HCT116 (cell line): ENCODE measurements around the gene EGR4. TPM values are rescaled to one million over a fixed set of nuclear protein-coding genes. Genes with fewer than 3 reads are reported as not detected.

Experiments used
- ATAC-seq: fragments of 200-7000 bp; cut with Tn5 transposase; 2 replicates; pipeline ENCODE4 v1.9.1; 2020; ENCODE audit warnings: mild to moderate bottlenecking, moderate library complexity
- BruUV-seq: library from RNA; stranded (reverse); fragments of 400-500 nt; replicated peaks from 2 replicates; lab custom pipeline; 2021; lab: Mats Ljungman, UMichigan
- CTCF ChIA-PET: fragments of 300-600 bp; sonication (Branson Sonifier 250); formaldehyde crosslinking; loops from one replicate; lab custom pipeline; 2021; ENCODE audit warnings: antibody characterized with exemption; lab: Charles Lee
- POLR2A ChIA-PET: fragments of 300-600, 350-600 bp; sonication (Branson Sonifier 250); formaldehyde crosslinking; loops from one replicate; lab custom pipeline; 2021; ENCODE audit warnings: antibody characterized with exemption; lab: Charles Lee
- RAD21 ChIA-PET, 2 experiments: fragments of 300-600 bp; sonication (Branson Sonifier 250); formaldehyde crosslinking; loops; one replicate each; lab custom pipeline; 2023; ENCODE audit warnings: low total read pairs in 2 of 2; ENCODE audit not compliant: uncharacterized antibody in 2 of 2, unreplicated experiment in 2 of 2, low non-redundant PET in 1 of 2; lab: Charles Lee
- DNase-seq: peaks from one replicate; pipeline ENCODE4 v3.0.0-alpha.2; 2010; ENCODE audit warnings: low read depth, low spot score
- H2AFZ ChIP-seq: fragments of 200-600 bp; shearing (Covaris generic), sonication (generic); 2 replicates; pipeline ENCODE4 v1.6.1; 2017; ENCODE audit warnings: low read depth, mixed run types, mixed read lengths, antibody characterized with exemption, low read length; ENCODE audit not compliant: poor library complexity, severe bottlenecking
- H3K27ac ChIP-seq: 2 replicates; pipeline ENCODE4 v1.5.1; 2012; ENCODE audit warnings: low read depth, low read length
- H3K27me3 ChIP-seq: fragments of 200-600 bp; sonication (generic); 2 replicates; pipeline ENCODE4 v1.6.1; 2016; ENCODE audit warnings: mixed run types, low read length, mixed read lengths; ENCODE audit not compliant: insufficient read depth
- H3K36me3 ChIP-seq, 2 experiments: fragments of 200-500 bp in 1 of 2; fragments of 200-600 bp in 1 of 2; sonication (Bioruptor generic) in 1 of 2; sonication (generic) in 1 of 2; 2 replicates each; pipeline versions ENCODE4 v1.5.1 to v1.6.1; 2014 to 2016; ENCODE audit warnings: low read length in 2 of 2, inconsistent platforms in 1 of 2, mixed read lengths in 1 of 2, mixed run types in 1 of 2; ENCODE audit not compliant: insufficient read depth in 2 of 2, control insufficient read depth in 1 of 2
- H3K4me1 ChIP-seq, 2 experiments: fragments of 200-600 bp in 1 of 2; sonication (generic) in 1 of 2; 2 replicates each; pipeline versions ENCODE4 v1.5.1 to v1.6.1; 2012 to 2017; ENCODE audit warnings: low read length in 2 of 2, inconsistent platforms in 1 of 2, mild to moderate bottlenecking in 1 of 2, mixed read lengths in 1 of 2, mixed run types in 1 of 2, moderate library complexity in 1 of 2; ENCODE audit not compliant: insufficient read depth in 2 of 2, control insufficient read depth in 1 of 2
- H3K4me2 ChIP-seq: fragments of 200-600 bp; sonication (generic); 2 replicates; pipeline ENCODE4 v1.6.1; 2017; ENCODE audit warnings: mixed run types, low read length, mixed read lengths
- H3K4me3 ChIP-seq, 2 experiments: fragments of 200-600 bp in 1 of 2; sonication (generic) in 1 of 2; replicated peaks in 1 of 2; 2 replicates each; pipeline ENCODE4 v1.5.1; 2011 to 2016; ENCODE audit warnings: low read length in 2 of 2, control low read depth in 1 of 2, low read depth in 1 of 2, mild to moderate bottlenecking in 1 of 2, mixed read lengths in 1 of 2, mixed run types in 1 of 2
- H3K79me2 ChIP-seq: fragments of 200-600 bp; sonication (generic); 2 replicates; pipeline ENCODE4 v1.6.1; 2017; ENCODE audit warnings: mild to moderate bottlenecking, mixed run types, low read length, moderate library complexity, mixed read lengths; ENCODE audit not compliant: insufficient read depth
- H3K9ac ChIP-seq: fragments of 200-600 bp; sonication (generic); 2 replicates; pipeline ENCODE4 v1.6.1; 2016; ENCODE audit warnings: low read length, mixed read lengths
- H3K9me2 ChIP-seq: fragments of 200-600 bp; sonication (generic), shearing (Covaris generic); 2 replicates; pipeline ENCODE4 v1.6.1; 2017; ENCODE audit warnings: mixed run types, mild to moderate bottlenecking, moderate library complexity; ENCODE audit not compliant: insufficient read depth
- H3K9me3 ChIP-seq, 2 experiments: fragments of 200-500 bp in 1 of 2; fragments of 200-600 bp in 1 of 2; sonication (Bioruptor generic) in 1 of 2; sonication (generic) in 1 of 2; 2 replicates each; pipeline ENCODE4 v1.6.1; 2014 to 2017; ENCODE audit warnings: low read length in 2 of 2, mixed read lengths in 2 of 2, inconsistent platforms in 1 of 2, low read depth in 1 of 2, mild to moderate bottlenecking in 1 of 2, mixed run types in 1 of 2, moderate library complexity in 1 of 2; ENCODE audit not compliant: control insufficient read depth in 1 of 2, insufficient read depth in 1 of 2
- H4K20me1 ChIP-seq: fragments of 200-600 bp; sonication (generic), shearing (Covaris generic); 2 replicates; pipeline ENCODE4 v1.6.1; 2017; ENCODE audit warnings: mixed run types, mild to moderate bottlenecking, moderate library complexity; ENCODE audit not compliant: insufficient read depth
- CEBPB ChIP-seq: IDR thresholded peaks from 2 replicates; pipeline ENCODE4 v1.6.1; 2012; ENCODE audit warnings: low read depth
- EGR1 ChIP-seq: IDR thresholded peaks from 2 replicates; pipeline ENCODE4 v1.6.1; 2012; ENCODE audit warnings: low read depth
- EZH2phosphoT487 ChIP-seq: fragments of 200-600 bp; IDR thresholded peaks from 2 replicates; pipeline ENCODE4 v1.6.1; 2018; ENCODE audit warnings: antibody characterized with exemption, borderline replicate concordance
- YY1 ChIP-seq: IDR thresholded peaks from 2 replicates; pipeline ENCODE4 v1.6.1; 2011; ENCODE audit warnings: low read length, low read depth, moderate library complexity, mild to moderate bottlenecking; ENCODE audit not compliant: insufficient replicate concordance; ENCODE audit errors: extremely low read depth
- ZFX ChIP-seq: fragments of 450-650 bp; IDR thresholded peaks from 2 replicates; pipeline ENCODE4 v1.6.1; 2017
- intact Hi-C: fragments of 100-400 bp; cut with micrococcal nuclease; formaldehyde crosslinking; loops from 2 replicates; pipeline ENCODE4 v1.10.0; 2022
- total RNA-seq: library from RNA; stranded (reverse); gene quantifications from one replicate; pipeline ENCODE4 v1.2.1, GENCODE V29; 2021; ENCODE audit not compliant: unreplicated experiment
- TF ChIP-seq, protein P1 (sequence below): IDR thresholded peaks from 2 replicates; pipeline ENCODE4 v1.6.1; 2012; ENCODE audit warnings: low read depth
- TF ChIP-seq, protein P2 (sequence below), 3 experiments: fragments of 200-600 bp in 1 of 3; sonication (generic) in 1 of 3; IDR thresholded peaks in 2 of 3; conservative IDR thresholded peaks in 1 of 3; 2 replicates each; pipeline ENCODE4 v1.5.1; 2012 to 2017; ENCODE audit warnings: low read depth in 2 of 3, low read length in 2 of 3, antibody characterized with exemption in 1 of 3, borderline replicate concordance in 1 of 3, control low read depth in 1 of 3, mild to moderate bottlenecking in 1 of 3, mixed read lengths in 1 of 3, mixed run types in 1 of 3, moderate library complexity in 1 of 3; ENCODE audit not compliant: insufficient read depth in 1 of 3

The EGR4 gene
- total RNA-seq, 1 experiment from 2014 or later, result 0.37 TPM

- TF ChIP-seq, protein P1, sequence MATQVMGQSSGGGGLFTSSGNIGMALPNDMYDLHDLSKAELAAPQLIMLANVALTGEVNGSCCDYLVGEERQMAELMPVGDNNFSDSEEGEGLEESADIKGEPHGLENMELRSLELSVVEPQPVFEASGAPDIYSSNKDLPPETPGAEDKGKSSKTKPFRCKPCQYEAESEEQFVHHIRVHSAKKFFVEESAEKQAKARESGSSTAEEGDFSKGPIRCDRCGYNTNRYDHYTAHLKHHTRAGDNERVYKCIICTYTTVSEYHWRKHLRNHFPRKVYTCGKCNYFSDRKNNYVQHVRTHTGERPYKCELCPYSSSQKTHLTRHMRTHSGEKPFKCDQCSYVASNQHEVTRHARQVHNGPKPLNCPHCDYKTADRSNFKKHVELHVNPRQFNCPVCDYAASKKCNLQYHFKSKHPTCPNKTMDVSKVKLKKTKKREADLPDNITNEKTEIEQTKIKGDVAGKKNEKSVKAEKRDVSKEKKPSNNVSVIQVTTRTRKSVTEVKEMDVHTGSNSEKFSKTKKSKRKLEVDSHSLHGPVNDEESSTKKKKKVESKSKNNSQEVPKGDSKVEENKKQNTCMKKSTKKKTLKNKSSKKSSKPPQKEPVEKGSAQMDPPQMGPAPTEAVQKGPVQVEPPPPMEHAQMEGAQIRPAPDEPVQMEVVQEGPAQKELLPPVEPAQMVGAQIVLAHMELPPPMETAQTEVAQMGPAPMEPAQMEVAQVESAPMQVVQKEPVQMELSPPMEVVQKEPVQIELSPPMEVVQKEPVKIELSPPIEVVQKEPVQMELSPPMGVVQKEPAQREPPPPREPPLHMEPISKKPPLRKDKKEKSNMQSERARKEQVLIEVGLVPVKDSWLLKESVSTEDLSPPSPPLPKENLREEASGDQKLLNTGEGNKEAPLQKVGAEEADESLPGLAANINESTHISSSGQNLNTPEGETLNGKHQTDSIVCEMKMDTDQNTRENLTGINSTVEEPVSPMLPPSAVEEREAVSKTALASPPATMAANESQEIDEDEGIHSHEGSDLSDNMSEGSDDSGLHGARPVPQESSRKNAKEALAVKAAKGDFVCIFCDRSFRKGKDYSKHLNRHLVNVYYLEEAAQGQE, result no peak
Observed at GRCh38 chr2:73253400-73253799, 39.9 kb downstream of the EGR4 start (continued).

GRCh38 chr2:73252238-73253027, 40.9 kb downstream of the EGR4 start:
- H3K79me2 ChIP-seq, result peaks cover 21% of the 10 kb centered on the region
- BruUV-seq, result no TSS peak
- ChIA-PET RAD21 (no interaction called here), POLR2A (no interaction called here), CTCF (no interaction called here)
- no peaks in the 10 kb centered on the region for H3K27me3 ChIP-seq
- no peaks in the 10 kb centered on the region for H3K9me3 ChIP-seq
- TF ChIP-seq EZH2phosphoT487, result no peak
- TF ChIP-seq, protein P2, sequence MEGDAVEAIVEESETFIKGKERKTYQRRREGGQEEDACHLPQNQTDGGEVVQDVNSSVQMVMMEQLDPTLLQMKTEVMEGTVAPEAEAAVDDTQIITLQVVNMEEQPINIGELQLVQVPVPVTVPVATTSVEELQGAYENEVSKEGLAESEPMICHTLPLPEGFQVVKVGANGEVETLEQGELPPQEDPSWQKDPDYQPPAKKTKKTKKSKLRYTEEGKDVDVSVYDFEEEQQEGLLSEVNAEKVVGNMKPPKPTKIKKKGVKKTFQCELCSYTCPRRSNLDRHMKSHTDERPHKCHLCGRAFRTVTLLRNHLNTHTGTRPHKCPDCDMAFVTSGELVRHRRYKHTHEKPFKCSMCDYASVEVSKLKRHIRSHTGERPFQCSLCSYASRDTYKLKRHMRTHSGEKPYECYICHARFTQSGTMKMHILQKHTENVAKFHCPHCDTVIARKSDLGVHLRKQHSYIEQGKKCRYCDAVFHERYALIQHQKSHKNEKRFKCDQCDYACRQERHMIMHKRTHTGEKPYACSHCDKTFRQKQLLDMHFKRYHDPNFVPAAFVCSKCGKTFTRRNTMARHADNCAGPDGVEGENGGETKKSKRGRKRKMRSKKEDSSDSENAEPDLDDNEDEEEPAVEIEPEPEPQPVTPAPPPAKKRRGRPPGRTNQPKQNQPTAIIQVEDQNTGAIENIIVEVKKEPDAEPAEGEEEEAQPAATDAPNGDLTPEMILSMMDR (IDR thresholded peaks at IDR 0.05 in 2 of 3, conservative IDR thresholded peaks at IDR 0.05 in 1 of 3; ENCODE audit: borderline replicate concordance in 1 of 3, insufficient read depth in 1 of 3, low read depth in 2 of 3, low read length in 2 of 3), result no peak
- no peak for TF ChIP-seq EGR1
- TF ChIP-seq, protein P1, result no peak
- no peak for TF ChIP-seq ZFX
- no peak for TF ChIP-seq CEBPB
- TF ChIP-seq YY1, result no peak
- H4K20me1 ChIP-seq, result no peaks in the 10 kb centered on the region; the same call in 1 of the 2 replicates
- DNase-seq, result no peak
- H3K4me3 ChIP-seq, result no peak overlapping the region
- H3K4me1 ChIP-seq, result no peaks in the 10 kb centered on the region
- ATAC-seq, result no peak
- intact Hi-C loops, result no loop called here
- H3K9me2 ChIP-seq, result no peaks in the 10 kb centered on the region
- no peak overlapping the region for H3K9ac ChIP-seq
- H2AFZ ChIP-seq, result no peak overlapping the region
- no peak overlapping the region for H3K27ac ChIP-seq
- no peak overlapping the region for H3K4me2 ChIP-seq
- peaks cover 48 to 53% of the 10 kb centered on the region in 2 experiments; a peak in 3 of 4 replicates for H3K36me3 ChIP-seq
